PC-3 (cell line): Measurements from ENCODE around the gene TSEN54. TPM values are rescaled to one million over a fixed set of nuclear protein-coding genes. Genes with fewer than 3 reads are reported as not detected.

Experiments
- ATAC-seq: fragments of 200-7000 bp; cut with Tn5 transposase; 2 replicates; pipeline ENCODE4 v1.9.1; 2020; ENCODE audit warnings: mild to moderate bottlenecking, moderate library complexity
- BruUV-seq: library from RNA; stranded (reverse); fragments of 400-500 nt; replicated peaks from 2 replicates; lab custom pipeline; 2021; lab: Mats Ljungman, UMichigan
- CTCF ChIA-PET: fragments of 300-600 bp; sonication (Branson Sonifier 250); formaldehyde crosslinking; loops from one replicate; lab custom pipeline; 2022; ENCODE audit warnings: antibody characterized with exemption; lab: Charles Lee
- POLR2A ChIA-PET: fragments of 300-600 bp; sonication (Branson Sonifier 250); formaldehyde crosslinking; loops from one replicate; lab custom pipeline; 2022; ENCODE audit warnings: antibody characterized with exemption; ENCODE audit not compliant: unreplicated experiment; lab: Charles Lee
- DNase-seq: peaks from one replicate; pipeline ENCODE4 v3.0.0-alpha.2; 2015
- H2AFZ ChIP-seq: fragments of 300-600 bp; sonication (generic); 2 replicates; pipeline ENCODE4 v1.6.0; 2016; ENCODE audit warnings: antibody characterized with exemption, low read length
- H3F3A ChIP-seq: fragments of 300-600 bp; sonication (generic); one replicate; pipeline ENCODE4 v1.6.0; 2017; ENCODE audit warnings: antibody characterized with exemption, low read length, control low read depth, mild to moderate bottlenecking; ENCODE audit not compliant: unreplicated experiment
- H3K27ac ChIP-seq: fragments of 300-600 bp; sonication (generic); 2 replicates; pipeline ENCODE4 v1.5.1; 2016; ENCODE audit warnings: mild to moderate bottlenecking, low read length
- H3K27me3 ChIP-seq: fragments of 300-600 bp; sonication (generic); 2 replicates; pipeline ENCODE4 v1.6.1; 2016; ENCODE audit warnings: low read length, mixed read lengths
- H3K36me3 ChIP-seq: fragments of 300-600 bp; sonication (generic); 2 replicates; pipeline ENCODE4 v1.6.1; 2016; ENCODE audit warnings: low read depth, mixed run types, low read length, mixed read lengths
- H3K4me1 ChIP-seq: fragments of 300-600 bp; sonication (generic); 2 replicates; pipeline ENCODE4 v1.5.1; 2016; ENCODE audit warnings: low read length; ENCODE audit not compliant: insufficient read depth
- H3K4me2 ChIP-seq: fragments of 300-600 bp; sonication (generic); 2 replicates; pipeline ENCODE4 v1.6.0; 2016; ENCODE audit warnings: low read length
- H3K4me3 ChIP-seq: fragments of 300-600 bp; sonication (generic); 2 replicates; pipeline ENCODE4 v1.5.1; 2016; ENCODE audit warnings: mild to moderate bottlenecking, low read length, mixed read lengths
- H3K79me2 ChIP-seq: fragments of 300-600 bp; sonication (generic); 2 replicates; pipeline ENCODE4 v1.6.1; 2017; ENCODE audit warnings: low read length, mixed read lengths
- H3K9ac ChIP-seq: fragments of 300-600 bp; sonication (generic); 2 replicates; pipeline ENCODE4 v1.6.0; 2016; ENCODE audit warnings: mild to moderate bottlenecking, low read length
- H3K9me2 ChIP-seq: fragments of 300-600 bp; sonication (generic); replicated peaks from 2 replicates; pipeline ENCODE4 v1.6.1; 2016; ENCODE audit warnings: mixed run types, low read length, mixed read lengths
- H3K9me3 ChIP-seq: fragments of 300-600 bp; sonication (generic); 2 replicates; pipeline ENCODE4 v1.6.1; 2016; ENCODE audit warnings: low read length, mixed read lengths
- H4K20me1 ChIP-seq: fragments of 300-600 bp; sonication (generic); 2 replicates; pipeline ENCODE4 v1.6.1; 2016; ENCODE audit warnings: low read length, mixed read lengths
- EZH2 ChIP-seq: fragments of 300-600 bp; sonication (generic); IDR thresholded peaks from one replicate; pipeline ENCODE4 v1.6.1; 2017; ENCODE audit warnings: antibody characterized with exemption, mild to moderate bottlenecking, low read length; ENCODE audit not compliant: unreplicated experiment
- EZH2phosphoT487 ChIP-seq: fragments of 300-600 bp; sonication (generic); IDR thresholded peaks from 2 replicates; pipeline ENCODE4 v1.6.1; 2018; ENCODE audit warnings: mild to moderate bottlenecking, antibody characterized with exemption, low read length, borderline replicate concordance
- intact Hi-C: fragments of 100-400 bp; cut with micrococcal nuclease; formaldehyde crosslinking; loops from 2 replicates; pipeline ENCODE4 v1.9.0; 2023
- total RNA-seq: library from RNA; depleted of rRNA; stranded (reverse); fragments of >200 nt; gene quantifications from 2 replicates; pipeline ENCODE4 v1.2.3, GENCODE V29; 2014
- TF ChIP-seq, protein P1 (sequence below): fragments of 300-600 bp; sonication (generic); conservative IDR thresholded peaks from 2 replicates; pipeline ENCODE4 v1.5.1; 2017; ENCODE audit warnings: antibody characterized with exemption, low read depth, mild to moderate bottlenecking, low read length

TSEN54 gene
- total RNA-seq, 1 experiment from 2014 or later, result 61.6 TPM

DNA sequence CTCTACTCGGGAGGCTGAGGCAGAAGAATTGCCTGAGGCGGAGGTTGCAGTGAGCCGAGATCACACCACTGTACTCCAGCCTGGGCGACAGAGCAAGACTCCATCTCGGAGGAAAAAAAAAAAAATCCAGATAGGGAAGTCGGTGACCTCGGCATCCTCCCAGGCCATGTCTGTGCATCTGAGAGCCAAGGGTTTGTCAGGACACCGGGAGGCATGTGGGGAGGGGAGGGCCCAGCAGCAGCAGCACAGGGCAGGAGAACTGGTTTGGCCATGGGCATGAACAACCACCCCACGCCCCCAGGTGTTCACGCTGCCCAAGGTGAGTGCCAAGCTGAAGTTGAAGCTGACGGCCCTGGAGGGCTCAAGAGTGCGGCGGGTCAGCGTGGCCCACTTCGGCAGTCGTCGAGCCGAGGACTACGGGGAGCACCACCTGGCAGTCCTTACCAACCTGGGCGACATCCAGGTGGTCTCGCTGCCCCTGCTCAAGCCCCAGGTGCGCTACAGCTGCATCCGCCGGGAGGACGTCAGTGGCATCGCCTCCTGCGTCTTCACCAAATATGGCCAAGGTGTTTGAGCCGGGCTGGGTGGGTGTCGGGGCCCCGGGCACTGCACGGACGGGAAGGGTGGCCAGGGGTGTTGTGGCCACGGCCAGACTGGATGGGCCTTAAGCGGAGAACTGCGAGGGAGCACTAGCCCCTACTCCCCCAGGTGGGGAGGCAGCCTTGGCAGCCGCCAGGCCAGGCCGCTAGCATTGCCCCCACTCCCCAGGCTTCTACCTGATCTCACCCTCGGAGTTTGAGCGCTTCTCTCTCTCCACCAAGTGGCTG, 56.6 kb downstream of the TSEN54 start:
- Histone ChIP-seq H3F3A (no peaks in the 10 kb centered on the region), H3K4me1 (no peaks in the 10 kb centered on the region), H3K27me3 (no peaks in the 10 kb centered on the region), H2AFZ (no peak overlapping the region), H4K20me1 (no peaks in the 10 kb centered on the region), H3K4me3 (no peak overlapping the region), H3K9me2 (no peaks in the 10 kb centered on the region), H3K4me2 (no peak overlapping the region), H3K9me3 (no peaks in the 10 kb centered on the region), H3K9ac (no peak overlapping the region), H3K36me3 (peaks cover 8% of the 10 kb centered on the region; the same call in 1 of the 2 replicates), H3K27ac (no peak overlapping the region), H3K79me2 (no peaks in the 10 kb centered on the region)
- ATAC-seq (no peak; the same call in 1 of the 2 replicates), DNase-seq (no peak)
- intact Hi-C loops, result no loop called here
- no TSS peak for BruUV-seq
- POLR2A ChIA-PET, result no interaction called here
- TF ChIP-seq EZH2phosphoT487 (no peak), EZH2 (no peak)
- TF ChIP-seq, protein P1, sequence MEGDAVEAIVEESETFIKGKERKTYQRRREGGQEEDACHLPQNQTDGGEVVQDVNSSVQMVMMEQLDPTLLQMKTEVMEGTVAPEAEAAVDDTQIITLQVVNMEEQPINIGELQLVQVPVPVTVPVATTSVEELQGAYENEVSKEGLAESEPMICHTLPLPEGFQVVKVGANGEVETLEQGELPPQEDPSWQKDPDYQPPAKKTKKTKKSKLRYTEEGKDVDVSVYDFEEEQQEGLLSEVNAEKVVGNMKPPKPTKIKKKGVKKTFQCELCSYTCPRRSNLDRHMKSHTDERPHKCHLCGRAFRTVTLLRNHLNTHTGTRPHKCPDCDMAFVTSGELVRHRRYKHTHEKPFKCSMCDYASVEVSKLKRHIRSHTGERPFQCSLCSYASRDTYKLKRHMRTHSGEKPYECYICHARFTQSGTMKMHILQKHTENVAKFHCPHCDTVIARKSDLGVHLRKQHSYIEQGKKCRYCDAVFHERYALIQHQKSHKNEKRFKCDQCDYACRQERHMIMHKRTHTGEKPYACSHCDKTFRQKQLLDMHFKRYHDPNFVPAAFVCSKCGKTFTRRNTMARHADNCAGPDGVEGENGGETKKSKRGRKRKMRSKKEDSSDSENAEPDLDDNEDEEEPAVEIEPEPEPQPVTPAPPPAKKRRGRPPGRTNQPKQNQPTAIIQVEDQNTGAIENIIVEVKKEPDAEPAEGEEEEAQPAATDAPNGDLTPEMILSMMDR, result no peak
- CTCF ChIA-PET, result interaction anchor here (0.6 kb wide), 1 partner anchor 302 kb away, joined by 4 read pairs; the partner anchor contains the start of gene MIF4GD

DNA sequence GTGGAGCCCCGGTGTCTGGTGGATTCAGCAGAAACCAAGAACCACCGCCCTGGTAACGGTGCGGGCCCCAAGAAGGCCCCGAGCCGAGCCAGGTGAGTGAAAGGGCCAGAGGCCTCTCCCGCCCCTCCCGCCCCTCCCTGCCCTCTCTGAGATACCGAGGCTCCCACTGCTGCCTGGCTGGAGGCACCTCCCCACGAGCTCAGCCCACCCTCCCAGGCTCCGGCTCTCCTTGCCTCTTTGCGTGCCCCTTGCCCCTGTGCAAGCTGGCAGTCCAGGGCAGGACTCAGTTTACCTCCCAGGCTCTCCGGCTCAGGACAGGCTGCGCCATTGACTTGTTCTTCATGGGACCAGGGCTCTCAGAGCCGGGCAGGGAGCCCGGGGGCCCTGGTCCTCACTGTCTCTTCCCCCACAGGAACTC, 57.2 kb downstream of the TSEN54 start:
- intact Hi-C loops, result no loop called here
- Histone ChIP-seq H3K79me2 (no peaks in the 10 kb centered on the region), H3K9me2 (no peaks in the 10 kb centered on the region), H2AFZ (no peak overlapping the region), H3K36me3 (peaks cover 8% of the 10 kb centered on the region; the same call in 1 of the 2 replicates), H3F3A (no peaks in the 10 kb centered on the region), H4K20me1 (no peaks in the 10 kb centered on the region), H3K9ac (no peak overlapping the region), H3K27ac (no peak overlapping the region), H3K4me3 (no peak overlapping the region), H3K9me3 (no peaks in the 10 kb centered on the region), H3K27me3 (no peaks in the 10 kb centered on the region), H3K4me2 (no peak overlapping the region), H3K4me1 (no peaks in the 10 kb centered on the region)
- TF ChIP-seq EZH2phosphoT487 (no peak), EZH2 (no peak)
- TF ChIP-seq, protein P1, result no peak
- ChIA-PET CTCF (no interaction called here), POLR2A (no interaction called here)
- ATAC-seq (no peak), DNase-seq (no peak)
- no TSS peak for BruUV-seq

DNA sequence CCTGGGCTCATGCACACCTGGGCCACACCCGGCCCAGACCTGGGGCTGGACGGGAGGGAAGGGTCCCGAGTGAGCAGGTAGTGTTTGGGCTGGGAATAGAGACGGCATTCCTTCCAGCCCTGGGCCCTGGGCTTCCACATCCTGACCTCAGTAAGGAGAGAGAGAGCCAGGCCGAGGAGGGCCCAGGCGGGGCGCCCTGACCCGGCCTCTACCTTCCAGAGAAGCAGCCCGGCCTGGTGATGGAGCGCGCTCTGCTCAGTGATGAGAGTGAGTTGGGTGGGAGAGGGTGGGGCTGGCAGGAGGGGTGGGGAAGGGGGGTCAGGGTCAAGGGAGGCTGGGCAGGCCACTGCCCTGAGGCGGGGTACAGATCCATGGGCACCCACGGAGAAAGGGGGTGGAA, 57.7 kb downstream of the TSEN54 start:
- Histone ChIP-seq H3K79me2 (no peaks in the 10 kb centered on the region), H3K36me3 (peaks cover 7% of the 10 kb centered on the region; the same call in 1 of the 2 replicates), H3K4me1 (no peaks in the 10 kb centered on the region), H3K27me3 (no peaks in the 10 kb centered on the region), H3K9me3 (no peaks in the 10 kb centered on the region), H3K9me2 (no peaks in the 10 kb centered on the region), H4K20me1 (no peaks in the 10 kb centered on the region), H3K4me3 (no peak overlapping the region), H3F3A (no peaks in the 10 kb centered on the region), H3K9ac (no peak overlapping the region), H3K4me2 (no peak overlapping the region), H2AFZ (no peak overlapping the region), H3K27ac (no peak overlapping the region)
- ChIA-PET CTCF (interaction anchor here (0.5 kb wide), 1 partner anchor 51 kb away, joined by 3 read pairs; no protein-coding TSS in a partner anchor), POLR2A (no interaction called here)
- DNase-seq (no peak), ATAC-seq (no peak)
- no TSS peak for BruUV-seq
- TF ChIP-seq, protein P1, result no peak
- TF ChIP-seq EZH2, result no peak
- no peak for TF ChIP-seq EZH2phosphoT487
- intact Hi-C loops, result no loop called here
